Prostate gland (tissue), 2 donors: Measurements from ENCODE around the gene RAVER1. TPM values are rescaled to one million over a fixed set of nuclear protein-coding genes. Genes with fewer than 3 reads are reported as not detected.

Experiments
- DNase-seq: peaks from one replicate; pipeline ENCODE4 v3.0.0-alpha.2; 2019; ENCODE audit warnings: low spot score
- H3K27ac ChIP-seq, 2 donors: fragments of 200-600 bp; sonication (generic); 2 replicates each; pipeline ENCODE4 v1.5.1; 2017 to 2019
- H3K27me3 ChIP-seq: fragments of 200-600 bp; sonication (generic); replicated peaks from 2 replicates; pipeline ENCODE4 v1.5.1; 2019; ENCODE audit not compliant: insufficient read depth
- H3K36me3 ChIP-seq, 2 donors: fragments of 200-600 bp; sonication (generic); 1 replicate in 1 of 2; 2 replicates in 1 of 2; pipeline versions ENCODE4 v1.5.1 to v1.8.1; 2017 to 2019
- H3K4me1 ChIP-seq: fragments of 200-600 bp; sonication (generic); replicated peaks from 2 replicates; pipeline ENCODE4 v1.5.1; 2019
- H3K4me3 ChIP-seq, 2 donors: fragments of 200-600 bp; sonication (generic); 2 replicates each; pipeline ENCODE4 v1.5.1; 2017 to 2019
- H3K9me3 ChIP-seq: fragments of 200-600 bp; sonication (generic); 2 replicates; pipeline ENCODE4 v1.5.1; 2017
- CTCF ChIP-seq, 4 experiments: fragments of 200-600 bp in 2 of 4; fragments of 450-650 bp in 2 of 4; sonication (generic) in 2 of 4; IDR thresholded peaks; 1 replicate in 3 of 4; 2 replicates in 1 of 4; pipeline ENCODE4 v1.5.1; 2016 to 2019; ENCODE audit warnings: antibody characterized with exemption in 4 of 4, mild to moderate bottlenecking in 2 of 4, moderate library complexity in 2 of 4
- POLR2A ChIP-seq: fragments of 450-650 bp; IDR thresholded peaks from one replicate; pipeline ENCODE4 v1.6.1; 2016; ENCODE audit warnings: antibody characterized with exemption, mild to moderate bottlenecking
- POLR2AphosphoS5 ChIP-seq: sonication (generic); formaldehyde crosslinking; IDR thresholded peaks from one replicate; pipeline ENCODE4 v1.6.1; 2017; ENCODE audit warnings: antibody characterized with exemption
- WGBS: methylation state at CpG from one replicate; pipeline ENCODE4 v1.1.5; 2018; 5-methylcytosine and 5-hydroxymethylcytosine counted together
- intact Hi-C: fragments of 100-400 bp; cut with DNase I; formaldehyde crosslinking; loops from one replicate; pipeline ENCODE4 v1.14.2; 2022
- total RNA-seq, 2 donors: library from RNA; depleted of rRNA; stranded (reverse); fragments of >200 nt; gene quantifications; one replicate each; pipeline ENCODE4 v1.1.0, GENCODE V29; 2016

Gene RAVER1
- total RNA-seq, 2 donors from 2014 or later = 50.2 to 53.2 TPM

- TF ChIP-seq POLR2A = no peak
- no peak for TF ChIP-seq POLR2AphosphoS5
- no peak for TF ChIP-seq CTCF (IDR thresholded peaks at IDR 0.05)
- no peak overlapping the region for H3K27ac ChIP-seq
- H3K9me3 ChIP-seq = no peaks in the 10 kb centered on the region
- intact Hi-C loops = no loop called here
- no peaks in the 10 kb centered on the region for H3K36me3 ChIP-seq
- H3K27me3 ChIP-seq = no peaks in the 10 kb centered on the region
- H3K4me1 ChIP-seq = no peaks in the 10 kb centered on the region
- WGBS = 100% methylated on average over 1 of the region's 1 CpG
- no peak for DNase-seq
- no peak overlapping the region for H3K4me3 ChIP-seq
Observed at GRCh38 chr19:10278935-10279334, 54.4 kb downstream of the RAVER1 start.

GRCh38 chr19:10277795-10278589 is 55.3 kb downstream of the RAVER1 start:
- H3K4me1 ChIP-seq = no peaks in the 10 kb centered on the region
- TF ChIP-seq POLR2A (no peak), CTCF (IDR thresholded peaks at IDR 0.05) (no peak), POLR2AphosphoS5 (no peak)
- no peaks in the 10 kb centered on the region for H3K27me3 ChIP-seq
- intact Hi-C loops = no loop called here
- H3K27ac ChIP-seq = no peak overlapping the region
- no peaks in the 10 kb centered on the region for H3K9me3 ChIP-seq
- H3K36me3 ChIP-seq = no peaks in the 10 kb centered on the region
- 88% methylated on average over 9 of the region's 9 CpGs for WGBS
- DNase-seq = no peak
- H3K4me3 ChIP-seq = no peak overlapping the region

DNA sequence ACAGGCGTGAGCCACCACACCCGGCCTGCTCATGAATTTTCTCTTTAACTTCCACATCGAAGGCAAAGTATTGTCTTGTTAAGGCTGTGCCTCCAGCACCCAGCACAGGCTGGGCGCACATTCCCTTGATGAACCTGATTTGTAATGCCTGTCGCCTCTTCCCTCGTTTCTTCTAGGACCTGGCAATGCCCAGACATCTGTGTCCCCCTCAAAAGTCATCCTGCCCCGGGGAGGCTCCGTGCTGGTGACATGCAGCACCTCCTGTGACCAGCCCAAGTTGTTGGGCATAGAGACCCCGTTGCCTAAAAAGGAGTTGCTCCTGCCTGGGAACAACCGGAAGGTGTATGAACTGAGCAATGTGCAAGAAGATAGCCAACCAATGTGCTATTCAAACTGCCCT is 58.7 kb downstream of the RAVER1 start:
- no peaks in the 10 kb centered on the region for H3K27me3 ChIP-seq
- intact Hi-C loops = loop anchor here (5.0 kb wide), 1 partner anchor 38 kb away; no protein-coding TSS in a partner anchor
- TF ChIP-seq POLR2A = no peak
- no peak for TF ChIP-seq POLR2AphosphoS5
- TF ChIP-seq CTCF (IDR thresholded peaks at IDR 0.05) = no peak

DNA sequence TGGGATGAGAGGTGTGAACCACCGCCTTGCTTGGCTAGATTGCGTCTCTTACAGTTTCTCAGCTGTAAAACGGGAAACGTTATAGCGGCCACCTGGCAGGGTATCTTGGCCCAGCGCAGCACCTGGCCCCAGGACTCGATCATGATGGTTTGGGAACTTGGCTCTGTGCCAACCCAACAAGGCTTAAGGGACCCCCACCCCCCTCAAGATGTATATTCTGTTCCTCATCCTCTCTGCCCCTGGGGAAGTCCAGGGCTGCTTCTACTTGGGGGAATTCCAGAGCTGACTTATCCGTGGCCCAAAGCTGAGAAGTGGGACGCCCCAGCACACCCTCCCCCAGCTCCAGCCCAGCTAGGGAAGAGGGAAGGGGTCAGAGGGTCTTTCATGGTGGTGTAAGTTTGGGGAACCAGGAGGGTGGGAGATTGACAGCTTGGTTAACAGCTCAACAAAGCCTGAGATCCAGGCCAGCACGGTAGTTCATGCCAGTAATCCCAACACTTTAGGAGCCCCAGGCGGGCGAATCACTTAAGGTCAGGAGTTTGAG is 61.7 kb downstream of the RAVER1 start:
- TF ChIP-seq CTCF (IDR thresholded peaks at IDR 0.05) (no peak), POLR2AphosphoS5 (no peak), POLR2A (no peak)
- no peaks in the 10 kb centered on the region for H3K9me3 ChIP-seq
- 38% methylated on average over 12 of the region's 12 CpGs for WGBS
- intact Hi-C loops = loop anchor here (2.0 to 5.0 kb wide), 2 partner anchors 41 to 117 kb away; no protein-coding TSS in a partner anchor
- H3K27ac ChIP-seq = peak overlapping the region in 1 of 2 donors; percentile 52
- peak overlapping the region; percentile 19 to 28 for H3K4me3 ChIP-seq
- no peaks in the 10 kb centered on the region for H3K36me3 ChIP-seq
- no peak for DNase-seq
- H3K27me3 ChIP-seq = no peaks in the 10 kb centered on the region
- no peaks in the 10 kb centered on the region for H3K4me1 ChIP-seq

More for the DNA sequence above, 58.7 kb downstream of the RAVER1 start:
- no peak for DNase-seq
- Histone ChIP-seq H3K36me3 (no peaks in the 10 kb centered on the region), H3K4me1 (no peaks in the 10 kb centered on the region), H3K27ac (no peak overlapping the region), H3K4me3 (no peak overlapping the region), H3K9me3 (no peaks in the 10 kb centered on the region)
- WGBS = 90% methylated on average over 10 of the region's 10 CpGs
